Psoas muscle (tissue), 8 donors: ENCODE results near the gene RCOR1. TPM values are rescaled to one million over a fixed set of nuclear protein-coding genes. Genes with fewer than 3 reads are reported as not detected.

Experiments
- ATAC-seq, 4 donors: fragments of 200-7000 bp; cut with Tn5 transposase; one replicate each; pipeline ENCODE4 v1.9.1; 2020; ENCODE audit warnings: moderate library complexity in 3 of 4, mild to moderate bottlenecking in 2 of 4
- DNase-seq, 2 donors: peaks; one replicate each; pipeline ENCODE4 v3.0.0-alpha.2; 2020
- H3K27ac ChIP-seq: fragments of 200-600 bp; one replicate; pipeline ENCODE4 v1.8.0; 2022
- H3K27me3 ChIP-seq, 3 donors: fragments of 200-600 bp in 1 of 3; one replicate each; pipeline versions ENCODE4 v1.6.1 to v1.8.0; 2013 to 2022; ENCODE audit warnings: low read length in 2 of 3, mild to moderate bottlenecking in 2 of 3, moderate library complexity in 1 of 3; ENCODE audit not compliant: insufficient read depth in 3 of 3
- H3K36me3 ChIP-seq, 2 donors: fragments of 200-600 bp in 1 of 2; one replicate each; pipeline versions ENCODE4 v1.6.1 to v1.8.0; 2013 to 2022; ENCODE audit warnings: low read depth in 1 of 2, mild to moderate bottlenecking in 1 of 2, moderate library complexity in 1 of 2; ENCODE audit not compliant: insufficient read depth in 1 of 2
- H3K4me1 ChIP-seq: fragments of 200-600 bp; one replicate; pipeline ENCODE4 v1.8.0; 2022
- H3K4me3 ChIP-seq: fragments of 200-600 bp; one replicate; pipeline ENCODE4 v1.8.0; 2022; ENCODE audit warnings: mild to moderate bottlenecking
- H3K9me3 ChIP-seq: fragments of 200-600 bp; one replicate; pipeline ENCODE4 v1.8.0; 2022
- CTCF ChIP-seq: fragments of 200-600 bp; IDR thresholded peaks from one replicate; pipeline ENCODE4 v1.8.0; 2022; ENCODE audit warnings: antibody characterized with exemption
- WGBS, 3 donors: extraction: QIAGEN DNeasy Blood & Tissue Kit; methylation state at CpG; one replicate each; pipeline versions ENCODE4 v1.1.6 to v1.1.7; 2013; 5-methylcytosine and 5-hydroxymethylcytosine counted together
- intact Hi-C, 2 donors: fragments of 100-400 bp; cut with DNase I; formaldehyde crosslinking; loops; one replicate each; pipeline versions ENCODE4 v1.11.0 to v1.14.2; 2022
- polyA plus RNA-seq, 3 donors: library from polyadenylated mRNA; stranded (reverse); fragments of 200-250 nt; gene quantifications; one replicate each; pipeline ENCODE4 v1.2.3, GENCODE V29; 2013
- total RNA-seq, 4 donors: library from RNA; stranded (reverse); fragmentation: NEBNext Ultra II Directional in 2 of 4; extraction: Animal tissue kit (Norgen Biotek cat#: 25700) in 2 of 4; gene quantifications; one replicate each; pipeline versions ENCODE4 v1.2.1 to v1.2.4, GENCODE V29; 2021 to 2023
- donor health status: healthy with polysubstance abuse.
- donor health status: DM: no; HTN: no; CAD: no; lungs with moderate emphysema.
- donor health status: Bipolar disorder and iron deficiency.
- donor health status: healthy.
- donor health status: DM: yes; HTN: yes; CAD: no.
- donor health status: DM: no; HTN: no; CAD: no.
- donor health status: DM: no; HTN: no; CAD: no.
- donor health status: DM: yes; HTN: yes; CAD: no.

RCOR1 gene
- total and polyA plus RNA-seq, 7 donors = 6.0 to 17.7 (median 14.3) TPM

GRCh38 chr14:102711946-102712345, 119.5 kb downstream of the RCOR1 start:
- Histone ChIP-seq H3K36me3 (peaks cover 0 to 40% of the 10 kb centered on the region in 2 donors), H3K27ac (no peak overlapping the region), H3K27me3 (no peaks in the 10 kb centered on the region), H3K4me1 (no peaks in the 10 kb centered on the region), H3K9me3 (no peaks in the 10 kb centered on the region), H3K4me3 (no peak overlapping the region)
- WGBS, 3 donors = 82 to 88% (median 84%) methylated on average over 3 of the region's 3 CpGs
- DNase-seq (no peak), ATAC-seq (no peak)
- no peak for TF ChIP-seq CTCF
- intact Hi-C loops = no loop called here

GRCh38 chr14:102717276-102717675, 124.8 kb downstream of the RCOR1 start:
- ATAC-seq = no peak

DNA sequence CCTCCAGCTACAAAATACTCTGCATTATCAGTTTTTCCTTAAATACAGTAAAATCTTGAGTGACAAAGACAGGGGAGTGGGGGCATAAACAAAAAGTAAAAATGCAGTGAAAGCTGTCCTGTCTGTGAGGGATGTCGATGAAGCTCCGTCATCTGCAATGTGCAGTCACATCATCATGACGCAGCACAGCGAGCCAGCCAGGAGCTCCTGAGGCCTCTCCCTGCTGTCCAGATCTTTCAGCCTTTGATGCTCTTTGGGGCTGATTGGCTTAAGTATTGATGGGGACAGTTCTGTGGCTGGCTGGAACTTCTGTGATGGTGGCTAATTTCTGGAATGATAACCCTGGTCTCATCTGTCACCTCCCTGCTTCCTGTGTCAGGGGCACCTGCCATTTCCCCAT, 130.2 kb downstream of the RCOR1 start:
- no peak overlapping the region for H3K4me3 ChIP-seq
- no peaks in the 10 kb centered on the region for H3K9me3 ChIP-seq
- no peak for TF ChIP-seq CTCF
- intact Hi-C loops = no loop called here
- no peak overlapping the region for H3K27ac ChIP-seq
- H3K27me3 ChIP-seq = no peaks in the 10 kb centered on the region
- ATAC-seq (no peak), DNase-seq (no peak)
- 92 to 96% (median 94%) methylated on average over 4 of the region's 4 CpGs for WGBS, 3 donors
- no peaks in the 10 kb centered on the region for H3K4me1 ChIP-seq
- H3K36me3 ChIP-seq = peaks cover 2 to 80% of the 10 kb centered on the region in 2 donors

More at GRCh38 chr14:102717276-102717675, 124.8 kb downstream of the RCOR1 start:
- Histone ChIP-seq H3K4me1 (no peaks in the 10 kb centered on the region), H3K27ac (no peak overlapping the region), H3K27me3 (no peaks in the 10 kb centered on the region), H3K4me3 (no peak overlapping the region), H3K36me3 (peaks cover 0 to 59% of the 10 kb centered on the region in 2 donors), H3K9me3 (no peaks in the 10 kb centered on the region)
- DNase-seq = no peak
- no peak for TF ChIP-seq CTCF
- 76 to 96% (median 77%) methylated on average over 5 of the region's 5 CpGs for WGBS, 3 donors
- intact Hi-C loops = no loop called here

- Histone ChIP-seq H3K27me3 (no peaks in the 10 kb centered on the region), H3K4me3 (no peak overlapping the region), H3K27ac (no peak overlapping the region), H3K4me1 (no peaks in the 10 kb centered on the region), H3K9me3 (no peaks in the 10 kb centered on the region), H3K36me3 (peaks cover 2 to 84% of the 10 kb centered on the region in 2 donors)
- DNase-seq (no peak), ATAC-seq (no peak)
- 62 to 80% (median 62%) methylated on average over 5 of the region's 5 CpGs for WGBS, 3 donors
- TF ChIP-seq CTCF = no peak
- intact Hi-C loops = no loop called here
Measured at GRCh38 chr14:102723650-102724049, 131.2 kb downstream of the RCOR1 start.
